AG09319 (cell line): Measurements from ENCODE around the gene RASSF10.
A peak's percentile ranks its signal among the peaks of the same experiment; 100 is the strongest.

ENCODE experiments used
- DNase-seq: peaks from one replicate; pipeline ENCODE4 v3.0.0-alpha.2; 2010; ENCODE audit warnings: low read depth; ENCODE audit errors: extremely low read depth
- TF ChIP-seq, protein P1 (sequence below): IDR thresholded peaks from 2 replicates; pipeline ENCODE4 v1.5.1; 2011; ENCODE audit warnings: low read depth, mild to moderate bottlenecking, inconsistent platforms, low read length, moderate library complexity

Gene RASSF10

GRCh38 chr11:13008625-13009475 lies at the start of gene RASSF10:
TSS of gene RASSF10 (plus strand) at chr11:13009316. CDS start at chr11:13009577, 261 bp downstream.
- no peak for DNase-seq
- TF ChIP-seq, protein P1, sequence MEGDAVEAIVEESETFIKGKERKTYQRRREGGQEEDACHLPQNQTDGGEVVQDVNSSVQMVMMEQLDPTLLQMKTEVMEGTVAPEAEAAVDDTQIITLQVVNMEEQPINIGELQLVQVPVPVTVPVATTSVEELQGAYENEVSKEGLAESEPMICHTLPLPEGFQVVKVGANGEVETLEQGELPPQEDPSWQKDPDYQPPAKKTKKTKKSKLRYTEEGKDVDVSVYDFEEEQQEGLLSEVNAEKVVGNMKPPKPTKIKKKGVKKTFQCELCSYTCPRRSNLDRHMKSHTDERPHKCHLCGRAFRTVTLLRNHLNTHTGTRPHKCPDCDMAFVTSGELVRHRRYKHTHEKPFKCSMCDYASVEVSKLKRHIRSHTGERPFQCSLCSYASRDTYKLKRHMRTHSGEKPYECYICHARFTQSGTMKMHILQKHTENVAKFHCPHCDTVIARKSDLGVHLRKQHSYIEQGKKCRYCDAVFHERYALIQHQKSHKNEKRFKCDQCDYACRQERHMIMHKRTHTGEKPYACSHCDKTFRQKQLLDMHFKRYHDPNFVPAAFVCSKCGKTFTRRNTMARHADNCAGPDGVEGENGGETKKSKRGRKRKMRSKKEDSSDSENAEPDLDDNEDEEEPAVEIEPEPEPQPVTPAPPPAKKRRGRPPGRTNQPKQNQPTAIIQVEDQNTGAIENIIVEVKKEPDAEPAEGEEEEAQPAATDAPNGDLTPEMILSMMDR: no peak

DNA sequence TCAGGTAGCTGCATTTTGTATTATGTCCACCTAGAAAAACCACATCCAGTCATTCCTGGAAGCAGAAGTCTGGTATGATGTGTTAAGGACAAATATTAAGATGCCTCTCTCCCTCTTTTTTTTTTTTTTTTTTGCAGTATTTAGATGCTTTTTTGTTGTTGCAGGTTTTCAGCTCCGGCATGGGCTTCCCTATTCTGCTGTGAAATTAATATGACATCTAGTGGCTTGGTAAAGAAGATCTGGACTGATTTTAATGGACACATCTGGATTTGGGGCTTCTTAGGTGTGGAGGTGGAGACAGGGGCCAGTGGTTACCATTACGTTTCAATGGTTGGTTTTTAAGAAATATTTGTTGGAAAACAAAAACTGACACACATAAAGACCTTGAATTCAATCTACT lies 47.5 kb upstream of the RASSF10 start:
- no peak for DNase-seq
- TF ChIP-seq, protein P1: peak; percentile 28

DNA sequence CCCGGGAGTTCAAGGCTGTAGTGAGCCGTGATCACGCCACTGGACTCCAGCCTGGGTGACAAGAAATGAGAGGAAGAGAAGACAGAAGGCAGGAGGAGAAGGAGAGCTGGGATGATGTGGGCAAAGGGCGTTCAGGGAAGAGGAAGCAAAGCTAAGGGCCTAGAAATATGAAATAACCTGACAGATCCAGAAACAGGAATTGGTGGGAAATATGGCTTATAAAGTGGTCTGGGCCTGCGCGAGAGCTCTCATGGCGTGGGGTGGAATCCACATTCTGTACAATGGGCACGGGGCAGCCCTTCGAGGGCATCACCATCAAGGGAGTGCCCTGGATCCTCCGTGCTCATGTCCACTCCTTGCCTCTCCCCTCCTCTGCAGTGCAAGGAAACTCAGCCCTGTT lies 46.8 kb upstream of the RASSF10 start:
- DNase-seq: no peak
- TF ChIP-seq, protein P1: no peak

GRCh38 chr11:12963051-12963450 lies 46.1 kb upstream of the RASSF10 start:
- DNase-seq: no peak

GRCh38 chr11:12963792-12964536 lies 45.2 kb upstream of the RASSF10 start:
- no peak for DNase-seq
- TF ChIP-seq, protein P1: peak; percentile 80

More at GRCh38 chr11:12963051-12963450, 46.1 kb upstream of the RASSF10 start:
- TF ChIP-seq, protein P1: no peak

GRCh38 chr11:12964650-12965049 lies 44.5 kb upstream of the RASSF10 start:
- DNase-seq: no peak
- TF ChIP-seq, protein P1: no peak

GRCh38 chr11:12966002-12966401 lies 43.1 kb upstream of the RASSF10 start:
- DNase-seq: no peak
- TF ChIP-seq, protein P1: no peak
